IMR-90 (cell line): Measurements from ENCODE around the gene RASD2. TPM values are rescaled to one million over a fixed set of nuclear protein-coding genes. Genes with fewer than 3 reads are reported as not detected.

Source experiments
- ATAC-seq: fragments of 200-7000 bp; cut with Tn5 transposase; 2 replicates; pipeline ENCODE4 v1.9.1; 2020; ENCODE audit warnings: low read depth, mild to moderate bottlenecking, moderate library complexity
- BruUV-seq: library from RNA; stranded (reverse); fragments of 400-500 nt; replicated peaks from 2 replicates; lab custom pipeline; 2021; lab: Mats Ljungman, UMichigan
- CTCF ChIA-PET: fragments of 300-600 bp; formaldehyde crosslinking; extraction: SDS; loops from one replicate; lab custom pipeline; 2021; ENCODE audit warnings: antibody characterized with exemption; lab: Yijun Ruan, JAX
- POLR2A ChIA-PET: fragments of 300-600 bp; sonication (Branson Sonifier 250); formaldehyde crosslinking; loops from one replicate; lab custom pipeline; 2022; ENCODE audit warnings: antibody characterized with exemption; ENCODE audit not compliant: unreplicated experiment; lab: Charles Lee
- DNase-seq: peaks from one replicate; pipeline ENCODE4 v3.0.0; 2013
- H2AFZ ChIP-seq: replicated peaks from 2 replicates; pipeline ENCODE3; 2013; ENCODE audit warnings: low read length, mild to moderate bottlenecking; ENCODE audit not compliant: poor library complexity
- H2AK5ac ChIP-seq: 2 replicates; pipeline ENCODE4 v1.6.1; 2013; ENCODE audit warnings: low read depth, low read length, inconsistent platforms
- H2AK9ac ChIP-seq: replicated peaks from 2 replicates; pipeline ENCODE3; 2013; ENCODE audit warnings: mild to moderate bottlenecking, low read depth, low read length, moderate library complexity; ENCODE audit not compliant: poor library complexity
- H2BK120ac ChIP-seq: 2 replicates; pipeline ENCODE4 v1.6.1; 2013; ENCODE audit warnings: low read depth, low read length, inconsistent platforms
- H2BK15ac ChIP-seq: 3 replicates; pipeline ENCODE4 v1.6.1; 2013; ENCODE audit warnings: low read depth, low read length, inconsistent platforms
- H2BK20ac ChIP-seq: 2 replicates; pipeline ENCODE4 v1.6.1; 2013; ENCODE audit warnings: low read depth, mild to moderate bottlenecking, inconsistent platforms, low read length, moderate library complexity
- H2BK5ac ChIP-seq: 2 replicates; pipeline ENCODE4 v1.6.1; 2013; ENCODE audit warnings: mild to moderate bottlenecking, low read depth, low read length, inconsistent platforms; ENCODE audit not compliant: poor library complexity, severe bottlenecking
- H3K14ac ChIP-seq: replicated peaks from 2 replicates; pipeline ENCODE4 v1.6.1; 2013; ENCODE audit warnings: low read depth, low read length, inconsistent platforms
- H3K18ac ChIP-seq: 2 replicates; pipeline ENCODE4 v1.6.1; 2013; ENCODE audit warnings: low read depth, low read length, control low read depth
- H3K23ac ChIP-seq: 2 replicates; pipeline ENCODE4 v1.6.1; 2013; ENCODE audit warnings: low read depth, low read length, inconsistent platforms
- H3K27ac ChIP-seq: 2 replicates; pipeline ENCODE4 v1.5.1; 2013; ENCODE audit warnings: mild to moderate bottlenecking, control low read depth, low read length; ENCODE audit not compliant: insufficient read depth
- H3K27me3 ChIP-seq: 2 replicates; pipeline ENCODE4 v1.6.1; 2013; ENCODE audit warnings: low read length; ENCODE audit not compliant: control insufficient read depth, insufficient read depth
- H3K36me3 ChIP-seq: 2 replicates; pipeline ENCODE4 v1.6.1; 2013; ENCODE audit warnings: low read length, mixed read lengths; ENCODE audit not compliant: control insufficient read depth, insufficient read depth
- H3K4ac ChIP-seq: 2 replicates; pipeline ENCODE4 v1.6.1; 2013; ENCODE audit warnings: low read depth, low read length, inconsistent platforms
- H3K4me1 ChIP-seq: 2 replicates; pipeline ENCODE4 v1.6.1; 2013; ENCODE audit warnings: low read length, mixed read lengths; ENCODE audit not compliant: control insufficient read depth, insufficient read depth
- H3K4me2 ChIP-seq: 2 replicates; pipeline ENCODE4 v1.6.1; 2013; ENCODE audit warnings: low read depth, mild to moderate bottlenecking, control low read depth, low read length, moderate library complexity
- H3K4me3 ChIP-seq: 2 replicates; pipeline ENCODE4 v1.5.1; 2013; ENCODE audit warnings: low read depth, mild to moderate bottlenecking, control low read depth, low read length, moderate library complexity; ENCODE audit not compliant: insufficient read depth
- H3K56ac ChIP-seq: 2 replicates; pipeline ENCODE4 v1.6.1; 2013; ENCODE audit warnings: low read length, inconsistent platforms; ENCODE audit not compliant: insufficient read depth; ENCODE audit errors: extremely low read depth
- H3K79me1 ChIP-seq, 2 experiments: 2 replicates each; pipeline ENCODE4 v1.6.1; 2013; ENCODE audit warnings: low read length in 2 of 2, inconsistent platforms in 1 of 2, low read depth in 1 of 2
- H3K9ac ChIP-seq: 2 replicates; pipeline ENCODE4 v1.6.1; 2013; ENCODE audit warnings: low read depth, low read length, control low read depth
- H3K9me1 ChIP-seq: 2 replicates; pipeline ENCODE4 v1.6.1; 2013; ENCODE audit warnings: low read length, inconsistent platforms; ENCODE audit not compliant: insufficient read depth
- H3K9me3 ChIP-seq: 2 replicates; pipeline ENCODE4 v1.6.1; 2013; ENCODE audit warnings: low read length; ENCODE audit not compliant: control insufficient read depth, insufficient read depth
- H4K20me1 ChIP-seq: 2 replicates; pipeline ENCODE4 v1.6.1; 2013; ENCODE audit warnings: low read length, inconsistent platforms; ENCODE audit not compliant: insufficient read depth
- H4K5ac ChIP-seq: 2 replicates; pipeline ENCODE4 v1.6.1; 2013; ENCODE audit warnings: mild to moderate bottlenecking, low read depth, low read length, control low read depth
- H4K8ac ChIP-seq, 2 experiments: 2 replicates each; pipeline ENCODE4 v1.6.1; 2013; ENCODE audit warnings: low read depth in 2 of 2, low read length in 2 of 2, control low read depth in 1 of 2, inconsistent platforms in 1 of 2
- H4K91ac ChIP-seq: 2 replicates; pipeline ENCODE4 v1.6.1; 2013; ENCODE audit warnings: low read depth, low read length, inconsistent platforms; ENCODE audit not compliant: insufficient read depth
- WGBS, 2 experiments: methylation state at CpG; one replicate each; pipeline versions ENCODE4 v1.1.5 to v1.1.7; 2013; ENCODE audit warnings: missing lambda C conversion rate in 2 of 2; ENCODE audit not compliant: insufficient read length in 1 of 2; ENCODE audit errors: extremely low coverage in 2 of 2; 5-methylcytosine and 5-hydroxymethylcytosine counted together
- dilution Hi-C: fragments of 300-500 bp; cut with HindIII; formaldehyde crosslinking; loops from one replicate; pipeline ENCODE4 v1.14.3; 2018; ENCODE audit warnings: low sequenced_read_pairs; ENCODE audit not compliant: unreplicated experiment
- in situ Hi-C: fragments of 300-500 bp; cut with MboI; formaldehyde crosslinking; loops from 3 replicates; pipeline ENCODE4 v1.14.3; 2019; ENCODE audit warnings: low sequenced_read_pairs, inconsistent platforms, mixed read lengths
- intact Hi-C: fragments of 100-400 bp; cut with micrococcal nuclease; formaldehyde crosslinking; loops from 2 replicates; pipeline ENCODE4 v1.10.0; 2022
- polyA plus RNA-seq, 3 experiments: library from polyadenylated mRNA; depleted of rRNA; stranded (reverse); fragments of >200 nt; gene quantifications; 2 replicates each; pipeline ENCODE4 v1.2.3, GENCODE V29; 2012; ENCODE audit warnings: low replicate concordance in 1 of 3
- total RNA-seq: library from RNA; depleted of rRNA; stranded (reverse); fragments of >200 nt; gene quantifications from 2 replicates; pipeline ENCODE4 v1.2.3, GENCODE V29; 2012
- TF ChIP-seq, protein P1 (sequence below): fragments of 150-350 bp; IDR thresholded peaks from 2 replicates; pipeline ENCODE4 v1.6.1; 2016; ENCODE audit warnings: low read depth, mild to moderate bottlenecking, low read length, moderate library complexity, borderline replicate concordance

The RASD2 gene
- total and polyA plus RNA-seq, 2 of the 4 experiments (the other 2 are of a cell fraction): under 0.01 to 0.32 TPM

DNA sequence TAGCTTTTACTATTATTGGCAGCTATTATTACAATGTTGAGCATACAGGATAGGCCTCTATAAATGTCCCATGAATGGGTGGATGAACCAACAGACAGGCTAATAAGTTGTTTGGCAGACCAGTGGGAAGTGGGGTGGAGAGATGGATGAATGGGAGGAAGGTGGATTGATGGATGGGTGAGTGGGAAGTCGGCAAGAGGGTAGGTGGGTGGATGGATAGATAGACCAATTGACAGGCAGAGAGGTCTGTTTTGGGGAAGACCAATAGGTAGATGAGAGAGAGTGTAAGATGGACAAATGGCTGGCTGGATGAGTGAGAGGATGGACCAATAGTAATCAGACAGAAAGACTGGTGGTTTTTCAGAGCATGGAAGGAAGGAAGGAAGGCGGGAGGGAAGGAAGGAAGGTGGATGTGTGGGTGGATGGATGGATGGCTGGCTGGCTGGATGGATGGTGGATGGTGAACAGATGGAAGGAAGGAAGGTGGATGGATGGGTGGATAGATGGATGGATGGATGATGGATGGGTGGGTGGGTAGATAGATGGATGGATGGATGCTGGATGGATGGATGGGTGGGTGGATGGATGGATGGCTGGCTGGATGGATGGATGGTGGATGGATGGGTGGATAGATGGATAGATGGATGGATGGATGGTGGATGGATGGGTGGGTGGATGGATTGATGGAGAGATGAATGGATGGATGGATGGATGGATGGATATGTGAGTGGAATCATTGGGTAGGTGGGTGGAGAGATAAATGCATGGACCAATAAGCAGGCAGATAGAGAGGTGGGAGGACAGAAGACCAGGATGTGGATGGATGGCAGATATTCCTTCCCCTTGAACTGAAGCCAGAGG, 37.4 kb downstream of the RASD2 start:
- Histone ChIP-seq H2BK5ac (peak overlapping the region; percentile 26), H3K9ac (no peak overlapping the region), H3K9me3 (no peaks in the 10 kb centered on the region), H3K56ac (no peak overlapping the region), H2AFZ (no peak overlapping the region), H3K18ac (no peak overlapping the region), H3K27ac (no peak overlapping the region), H4K5ac (no peak overlapping the region), H3K36me3 (no peaks in the 10 kb centered on the region), H3K27me3 (peaks cover 14% of the 10 kb centered on the region), H3K23ac (no peak overlapping the region), H4K20me1 (no peaks in the 10 kb centered on the region), H3K14ac (no peak overlapping the region), H3K4ac (no peak overlapping the region), H2AK5ac (no peak overlapping the region), H2AK9ac (no peak overlapping the region), H3K79me1 (no peaks in the 10 kb centered on the region), H2BK15ac (no peak overlapping the region), H2BK120ac (no peak overlapping the region), H4K91ac (no peak overlapping the region), H2BK20ac (no peak overlapping the region), H3K9me1 (no peaks in the 10 kb centered on the region), H3K4me2 (no peak overlapping the region), H4K8ac (no peak overlapping the region), H3K4me3 (no peak overlapping the region), H3K4me1 (peaks cover 4% of the 10 kb centered on the region)
- BruUV-seq: no TSS peak
- dilution Hi-C loops (no loop called here), in situ Hi-C loops (no loop called here), intact Hi-C loops (no loop called here)
- DNase-seq: no peak
- POLR2A ChIA-PET: no interaction called here
- WGBS, 2 experiments: 64 to 90% methylated on average over 2 of the region's 2 CpGs
- ATAC-seq: no peak
- CTCF ChIA-PET: no interaction called here
- TF ChIP-seq, protein P1, sequence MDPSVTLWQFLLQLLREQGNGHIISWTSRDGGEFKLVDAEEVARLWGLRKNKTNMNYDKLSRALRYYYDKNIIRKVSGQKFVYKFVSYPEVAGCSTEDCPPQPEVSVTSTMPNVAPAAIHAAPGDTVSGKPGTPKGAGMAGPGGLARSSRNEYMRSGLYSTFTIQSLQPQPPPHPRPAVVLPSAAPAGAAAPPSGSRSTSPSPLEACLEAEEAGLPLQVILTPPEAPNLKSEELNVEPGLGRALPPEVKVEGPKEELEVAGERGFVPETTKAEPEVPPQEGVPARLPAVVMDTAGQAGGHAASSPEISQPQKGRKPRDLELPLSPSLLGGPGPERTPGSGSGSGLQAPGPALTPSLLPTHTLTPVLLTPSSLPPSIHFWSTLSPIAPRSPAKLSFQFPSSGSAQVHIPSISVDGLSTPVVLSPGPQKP: no peak
